Measurements from ENCODE around the gene FANCC. TPM values are rescaled to one million over a fixed set of nuclear protein-coding genes. Genes with fewer than 3 reads are reported as not detected.

The FANCC gene
- total and polyA plus RNA-seq, 2 experiments from 2014 or later = 5.0 to 5.3 TPM

- H3K9ac ChIP-seq = no peak overlapping the region
- H3K4me3 ChIP-seq = no peak overlapping the region
- no peaks in the 10 kb centered on the region for H3K9me2 ChIP-seq (ENCODE audit: insufficient read depth)
- no peaks in the 10 kb centered on the region for H3K79me2 ChIP-seq (ENCODE audit: insufficient read depth)
- no peaks in the 10 kb centered on the region for H3K36me3 ChIP-seq (ENCODE audit: low read depth)
- H3K27ac ChIP-seq = no peak overlapping the region
- no peak for DNase-seq
- no peaks in the 10 kb centered on the region for H4K20me1 ChIP-seq (ENCODE audit: insufficient read depth)
- H3F3A ChIP-seq (ENCODE audit: insufficient read depth) = no peaks in the 10 kb centered on the region
- TF ChIP-seq EZH2 (IDR thresholded peaks at IDR 0.05; ENCODE audit: insufficient read depth, poor library complexity, severe bottlenecking) (no peak), EZH2phosphoT487 (IDR thresholded peaks at IDR 0.05; ENCODE audit: insufficient read depth, low read depth) (no peak)
- in situ Hi-C loops (cut with MboI) = no loop called here
- no peak overlapping the region for H2AFZ ChIP-seq
- no peak overlapping the region for H3K4me2 ChIP-seq (ENCODE audit: unreplicated experiment)
- peaks cover 25% of the 10 kb centered on the region for H3K27me3 ChIP-seq (replicated peaks; ENCODE audit: insufficient read depth)
- H3K4me1 ChIP-seq (ENCODE audit: insufficient read depth) = no peaks in the 10 kb centered on the region
- H3K9me3 ChIP-seq (ENCODE audit: low read depth) = no peaks in the 10 kb centered on the region
- 29 to 32% methylated on average over 12 of the region's 12 CpGs for WGBS, 2 experiments (ENCODE audit: low coverage in 1 of 2, low lambda C conversion rate in 2 of 2, missing lambda C conversion rate in 2 of 2)
Observed at GRCh38 chr9:95363051-95363841, 45.7 kb upstream of the FANCC start.

GRCh38 chr9:95360866-95361265 is 43.4 kb upstream of the FANCC start:
- Histone ChIP-seq H3K27ac (no peak overlapping the region), H4K20me1 (ENCODE audit: insufficient read depth) (no peaks in the 10 kb centered on the region), H3K36me3 (ENCODE audit: low read depth) (no peaks in the 10 kb centered on the region), H3K79me2 (ENCODE audit: insufficient read depth) (no peaks in the 10 kb centered on the region), H3K9me3 (ENCODE audit: low read depth) (no peaks in the 10 kb centered on the region), H3K9me2 (ENCODE audit: insufficient read depth) (no peaks in the 10 kb centered on the region), H3K4me1 (ENCODE audit: insufficient read depth) (no peaks in the 10 kb centered on the region), H3K27me3 (replicated peaks; ENCODE audit: insufficient read depth) (peaks cover 19% of the 10 kb centered on the region), H3K4me3 (no peak overlapping the region), H3F3A (ENCODE audit: insufficient read depth) (no peaks in the 10 kb centered on the region), H3K9ac (no peak overlapping the region), H2AFZ (no peak overlapping the region), H3K4me2 (ENCODE audit: unreplicated experiment) (no peak overlapping the region)
- no peak for DNase-seq
- in situ Hi-C loops (cut with MboI) = no loop called here
- 63 to 65% methylated on average over 8 of the region's 8 CpGs for WGBS, 2 experiments (ENCODE audit: low coverage in 1 of 2, low lambda C conversion rate in 2 of 2, missing lambda C conversion rate in 2 of 2)
- TF ChIP-seq EZH2 (IDR thresholded peaks at IDR 0.05; ENCODE audit: insufficient read depth, poor library complexity, severe bottlenecking) = no peak
- TF ChIP-seq EZH2phosphoT487 (IDR thresholded peaks at IDR 0.05; ENCODE audit: insufficient read depth, low read depth) = no peak

GRCh38 chr9:95357316-95357715 is 39.8 kb upstream of the FANCC start:
- WGBS, 2 experiments (ENCODE audit: low coverage in 1 of 2, low lambda C conversion rate in 2 of 2, missing lambda C conversion rate in 2 of 2) = 79 to 83% methylated on average over 8 of the region's 8 CpGs
- H3K79me2 ChIP-seq (ENCODE audit: insufficient read depth) = no peaks in the 10 kb centered on the region
- no peak for DNase-seq

GRCh38 chr9:95355500-95355899 is 38.0 kb upstream of the FANCC start:
- no peak for DNase-seq

More at GRCh38 chr9:95357316-95357715, 39.8 kb upstream of the FANCC start:
- H4K20me1 ChIP-seq (ENCODE audit: insufficient read depth) = no peaks in the 10 kb centered on the region
- no peaks in the 10 kb centered on the region; the same call in 1 of the 2 replicates for H3K27me3 ChIP-seq (replicated peaks; ENCODE audit: insufficient read depth)
- H3K9ac ChIP-seq = no peak overlapping the region
- H3F3A ChIP-seq (ENCODE audit: insufficient read depth) = no peaks in the 10 kb centered on the region
- TF ChIP-seq EZH2 (IDR thresholded peaks at IDR 0.05; ENCODE audit: insufficient read depth, poor library complexity, severe bottlenecking) = no peak
- TF ChIP-seq EZH2phosphoT487 (IDR thresholded peaks at IDR 0.05; ENCODE audit: insufficient read depth, low read depth) = no peak
- H3K4me1 ChIP-seq (ENCODE audit: insufficient read depth) = no peaks in the 10 kb centered on the region
- no peaks in the 10 kb centered on the region for H3K9me3 ChIP-seq (ENCODE audit: low read depth)
- H3K4me3 ChIP-seq = no peak overlapping the region
- H3K36me3 ChIP-seq (ENCODE audit: low read depth) = no peaks in the 10 kb centered on the region
- H3K4me2 ChIP-seq (ENCODE audit: unreplicated experiment) = no peak overlapping the region
- H3K9me2 ChIP-seq (ENCODE audit: insufficient read depth) = no peaks in the 10 kb centered on the region
- in situ Hi-C loops (cut with MboI) = no loop called here
- no peak overlapping the region for H2AFZ ChIP-seq
- no peak overlapping the region for H3K27ac ChIP-seq

More at GRCh38 chr9:95355500-95355899, 38.0 kb upstream of the FANCC start:
- H3K4me1 ChIP-seq (ENCODE audit: insufficient read depth) = no peaks in the 10 kb centered on the region
- 61 to 62% methylated on average over 5 of the region's 5 CpGs for WGBS, 2 experiments (ENCODE audit: low coverage in 1 of 2, low lambda C conversion rate in 2 of 2, missing lambda C conversion rate in 2 of 2)
- no peaks in the 10 kb centered on the region for H3F3A ChIP-seq (ENCODE audit: insufficient read depth)
- no peaks in the 10 kb centered on the region for H3K9me3 ChIP-seq (ENCODE audit: low read depth)
- no peak overlapping the region for H3K27ac ChIP-seq
- no peak overlapping the region for H3K4me2 ChIP-seq (ENCODE audit: unreplicated experiment)
- no peaks in the 10 kb centered on the region for H3K79me2 ChIP-seq (ENCODE audit: insufficient read depth)
- H3K4me3 ChIP-seq = no peak overlapping the region
- H3K36me3 ChIP-seq (ENCODE audit: low read depth) = no peaks in the 10 kb centered on the region
- H3K9ac ChIP-seq = no peak overlapping the region
- H4K20me1 ChIP-seq (ENCODE audit: insufficient read depth) = no peaks in the 10 kb centered on the region
- TF ChIP-seq EZH2 (IDR thresholded peaks at IDR 0.05; ENCODE audit: insufficient read depth, poor library complexity, severe bottlenecking) = no peak
- TF ChIP-seq EZH2phosphoT487 (IDR thresholded peaks at IDR 0.05; ENCODE audit: insufficient read depth, low read depth) = no peak
- no peak overlapping the region for H2AFZ ChIP-seq
- no peaks in the 10 kb centered on the region for H3K9me2 ChIP-seq (ENCODE audit: insufficient read depth)
- in situ Hi-C loops (cut with MboI) = no loop called here
- H3K27me3 ChIP-seq (replicated peaks; ENCODE audit: insufficient read depth) = no peaks in the 10 kb centered on the region; the same call in 1 of the 2 replicates
